22Rv1 (cell line): ENCODE data around the gene ERFL.

Experiments used
- H3K27ac ChIP-seq: fragments of 450-650 bp; 2 replicates; pipeline ENCODE4 v1.5.1; 2017
- ZFX ChIP-seq: fragments of 450-650 bp; IDR thresholded peaks from 2 replicates; pipeline ENCODE4 v1.6.1; 2017; ENCODE audit warnings: antibody characterized with exemption, borderline replicate concordance
- TF ChIP-seq, protein P1 (sequence below): fragments of 450-650 bp; IDR thresholded peaks from 2 replicates; pipeline ENCODE4 v1.5.1; 2017; ENCODE audit warnings: mild to moderate bottlenecking

ERFL gene

DNA sequence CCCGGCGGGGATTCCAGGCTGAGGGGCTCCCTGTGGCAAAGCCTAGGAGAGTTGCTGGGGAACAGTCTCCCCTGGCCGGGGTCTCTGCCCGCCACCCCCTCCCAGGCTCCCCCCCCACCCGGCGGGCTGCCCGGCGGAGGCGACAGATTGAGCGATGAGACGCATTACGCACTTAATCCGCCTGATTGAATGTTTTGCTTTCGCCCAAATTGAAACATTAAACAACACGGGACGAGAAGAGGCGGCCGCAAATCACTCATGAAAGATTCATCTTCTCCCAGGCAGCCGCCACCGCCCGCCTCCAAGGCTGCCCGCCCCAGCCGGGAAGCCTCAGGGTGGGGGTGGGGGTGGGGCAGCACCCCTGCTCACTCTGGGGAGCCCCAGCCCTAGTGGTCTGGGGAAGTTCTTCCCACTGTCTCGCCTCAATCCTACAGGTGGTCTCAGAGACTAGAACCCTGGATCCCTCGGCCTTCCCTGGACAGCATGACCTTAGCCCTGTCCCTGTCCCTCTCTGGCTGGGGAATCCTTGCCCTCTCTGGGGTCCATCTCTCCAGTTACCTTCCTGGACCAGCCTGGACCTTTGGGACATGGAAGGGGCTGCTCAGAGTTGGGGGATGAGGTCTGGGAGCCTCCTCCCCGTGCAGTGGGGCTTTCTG, 7.6 kb upstream of the ERFL start:
- no peak overlapping the region for H3K27ac ChIP-seq
- TF ChIP-seq ZFX, result no peak
- TF ChIP-seq, protein P1, sequence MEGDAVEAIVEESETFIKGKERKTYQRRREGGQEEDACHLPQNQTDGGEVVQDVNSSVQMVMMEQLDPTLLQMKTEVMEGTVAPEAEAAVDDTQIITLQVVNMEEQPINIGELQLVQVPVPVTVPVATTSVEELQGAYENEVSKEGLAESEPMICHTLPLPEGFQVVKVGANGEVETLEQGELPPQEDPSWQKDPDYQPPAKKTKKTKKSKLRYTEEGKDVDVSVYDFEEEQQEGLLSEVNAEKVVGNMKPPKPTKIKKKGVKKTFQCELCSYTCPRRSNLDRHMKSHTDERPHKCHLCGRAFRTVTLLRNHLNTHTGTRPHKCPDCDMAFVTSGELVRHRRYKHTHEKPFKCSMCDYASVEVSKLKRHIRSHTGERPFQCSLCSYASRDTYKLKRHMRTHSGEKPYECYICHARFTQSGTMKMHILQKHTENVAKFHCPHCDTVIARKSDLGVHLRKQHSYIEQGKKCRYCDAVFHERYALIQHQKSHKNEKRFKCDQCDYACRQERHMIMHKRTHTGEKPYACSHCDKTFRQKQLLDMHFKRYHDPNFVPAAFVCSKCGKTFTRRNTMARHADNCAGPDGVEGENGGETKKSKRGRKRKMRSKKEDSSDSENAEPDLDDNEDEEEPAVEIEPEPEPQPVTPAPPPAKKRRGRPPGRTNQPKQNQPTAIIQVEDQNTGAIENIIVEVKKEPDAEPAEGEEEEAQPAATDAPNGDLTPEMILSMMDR, result no peak

DNA sequence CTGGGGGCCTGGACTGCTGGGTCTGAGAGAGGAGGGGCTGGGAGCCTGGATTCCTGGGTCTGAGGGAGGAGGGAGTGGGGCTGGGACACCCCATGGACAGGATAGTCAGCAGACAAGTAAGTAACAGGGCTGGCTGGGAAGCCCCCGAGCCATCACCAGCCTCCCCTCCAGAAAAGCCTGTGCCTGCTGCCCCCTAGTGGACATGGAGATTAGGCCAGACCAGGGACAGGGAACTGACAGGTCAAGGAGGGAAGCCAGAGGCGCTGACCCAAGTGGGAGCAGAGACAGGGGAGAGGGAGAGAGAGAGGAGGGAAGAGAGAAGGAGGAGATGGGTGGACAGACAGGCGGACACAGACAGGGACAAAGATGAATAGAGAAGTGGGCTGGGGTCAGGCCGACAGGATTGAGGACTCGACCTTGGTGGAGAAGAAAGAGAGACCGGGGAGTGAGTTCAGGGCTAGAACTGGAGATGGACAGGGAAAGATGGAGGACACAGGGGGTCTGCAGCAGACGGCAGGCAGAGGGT, 6.7 kb upstream of the ERFL start:
- H3K27ac ChIP-seq, result no peak overlapping the region
- TF ChIP-seq ZFX, result no peak
- TF ChIP-seq, protein P1, result peak; percentile 94

DNA sequence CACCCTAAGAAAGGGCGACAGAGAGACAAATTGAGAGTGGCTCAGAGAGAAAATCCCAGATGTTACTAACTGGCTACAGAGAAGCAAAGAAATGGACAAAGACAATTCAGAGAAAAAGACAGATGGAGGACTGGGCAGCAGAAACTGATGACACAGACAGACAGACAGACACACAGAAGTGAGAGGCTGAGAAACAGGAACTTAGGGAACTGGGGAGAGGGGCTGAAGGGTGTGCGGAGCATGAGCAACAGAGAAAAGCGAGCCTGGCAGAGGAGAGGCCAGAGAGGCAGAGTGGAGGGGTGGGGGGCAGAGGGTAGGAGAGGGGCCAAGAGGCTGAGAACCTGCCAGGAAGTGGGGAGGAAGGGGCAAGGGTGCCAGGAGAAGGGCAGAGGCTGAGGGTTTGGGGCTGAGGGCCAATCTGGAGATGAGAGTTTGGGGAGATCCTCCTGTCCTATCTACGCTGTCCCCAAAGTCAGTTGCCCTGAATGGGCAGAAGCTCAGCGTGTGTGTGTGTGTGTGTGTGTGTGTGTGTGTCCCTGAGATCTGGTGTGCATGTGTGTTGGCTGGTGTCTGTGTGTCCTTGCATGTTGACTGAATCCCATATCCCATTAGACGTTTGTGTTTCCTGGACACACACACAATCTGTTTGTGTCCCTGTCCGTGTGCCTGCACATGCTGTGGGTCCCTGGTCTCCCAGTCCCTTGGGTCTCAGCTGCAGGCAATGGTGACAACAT, 5.6 kb upstream of the ERFL start:
- H3K27ac ChIP-seq, result no peak overlapping the region

DNA sequence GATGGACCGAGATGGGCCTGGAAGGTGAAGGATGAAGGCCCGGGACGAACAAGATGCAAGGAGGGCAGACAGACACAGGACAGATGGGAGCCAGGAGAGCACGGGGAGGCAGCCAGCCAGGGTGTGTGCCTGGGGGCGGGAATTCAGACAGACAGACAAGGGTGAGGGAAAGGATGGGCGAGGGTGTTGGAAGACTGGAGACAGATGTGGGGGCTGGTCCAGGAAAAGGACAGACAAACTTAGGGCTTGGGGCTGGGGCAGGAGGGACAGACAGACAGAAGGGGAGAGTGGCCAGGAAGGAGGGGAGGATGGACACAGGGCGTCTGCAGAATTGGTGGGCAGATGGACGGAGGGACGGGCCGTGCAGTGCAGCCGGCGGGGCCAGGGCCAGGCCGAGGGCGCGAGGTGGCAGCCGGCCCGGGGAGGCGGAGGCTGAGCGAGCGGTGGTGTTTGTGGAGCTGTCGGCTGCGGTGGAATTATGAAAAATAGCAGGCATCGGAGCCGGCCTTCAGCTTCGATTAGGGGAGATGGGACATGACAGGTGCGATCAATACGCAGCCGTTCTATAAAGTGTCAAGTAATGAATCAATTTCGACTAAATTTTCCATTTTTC, 4.6 kb upstream of the ERFL start:
- no peak overlapping the region for H3K27ac ChIP-seq
- TF ChIP-seq ZFX, result no peak
- TF ChIP-seq, protein P1, result no peak

More for the DNA sequence above, 5.6 kb upstream of the ERFL start:
- TF ChIP-seq, protein P1, result no peak

DNA sequence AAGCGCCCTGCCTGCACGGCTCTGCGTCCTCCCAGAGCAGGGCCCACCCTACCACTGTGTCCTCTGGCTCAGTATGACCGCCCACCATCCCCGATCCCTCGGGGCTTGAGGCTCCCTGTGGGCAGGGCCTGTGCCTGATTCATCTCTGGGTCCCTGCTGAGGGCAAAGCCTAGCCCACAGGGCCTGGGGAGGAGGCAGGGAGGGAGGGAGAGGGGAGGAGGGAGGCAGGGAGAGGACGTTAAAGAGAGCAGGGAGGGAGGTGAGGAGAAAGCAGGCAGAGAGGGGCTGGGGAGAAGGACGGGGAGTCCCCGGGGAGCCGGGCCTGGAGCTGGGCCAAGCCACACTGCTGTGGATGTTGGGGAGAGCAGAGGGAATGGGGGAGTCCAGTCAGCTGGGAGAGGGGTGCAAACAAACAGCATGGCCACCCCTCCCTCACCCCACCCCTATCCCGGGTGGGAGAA, 4.0 kb upstream of the ERFL start:
- no peak overlapping the region for H3K27ac ChIP-seq
- TF ChIP-seq, protein P1, result no peak
- no peak for TF ChIP-seq ZFX

DNA sequence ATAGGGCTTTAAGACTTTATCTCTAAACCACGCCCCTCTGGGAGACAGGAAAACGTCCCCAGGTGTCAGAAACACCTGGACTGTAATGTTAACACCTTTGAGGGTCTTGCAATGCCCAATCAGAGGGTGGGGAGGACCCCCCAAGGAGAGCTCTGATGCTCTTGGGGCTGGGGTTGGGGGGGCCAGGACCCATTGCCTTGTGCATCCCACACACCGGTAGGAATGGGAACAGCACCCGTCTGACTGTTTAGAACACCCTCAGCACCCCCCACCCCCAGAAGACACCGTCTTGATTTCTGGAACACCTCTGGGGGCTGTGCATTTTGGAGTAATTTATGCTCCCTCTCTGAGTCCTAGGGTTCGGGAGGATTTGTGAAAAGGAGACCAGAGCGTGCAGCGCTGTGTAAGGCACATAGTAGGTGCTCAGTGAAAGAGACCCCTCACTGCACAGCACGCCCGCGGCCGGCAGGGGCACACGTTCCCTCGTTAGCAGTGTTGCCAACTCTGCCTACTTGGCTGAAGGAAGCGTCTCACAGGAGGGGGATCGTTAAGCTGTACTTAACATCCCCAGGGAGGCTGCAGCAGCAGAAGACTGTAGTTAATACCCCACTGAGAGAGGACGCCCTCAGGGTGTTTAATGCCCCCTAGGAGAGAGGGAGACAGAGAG, 2.8 kb upstream of the ERFL start:
- TF ChIP-seq ZFX, result no peak
- TF ChIP-seq, protein P1, result peak; percentile 57
- no peak overlapping the region for H3K27ac ChIP-seq
